Mucosa of rectum (tissue), 2 donors: ENCODE measurements around the gene MMP19.

Experiments used
- H3K27ac ChIP-seq, 2 donors: one replicate each; pipeline ENCODE4 v1.7.0; 2013; ENCODE audit warnings: inconsistent platforms in 2 of 2, low read depth in 2 of 2, low read length in 2 of 2
- H3K27me3 ChIP-seq, 2 donors: one replicate each; pipeline ENCODE4 v1.7.0; 2013; ENCODE audit warnings: low read length in 2 of 2; ENCODE audit not compliant: control insufficient read depth in 2 of 2, insufficient read depth in 2 of 2
- H3K36me3 ChIP-seq, 2 donors: one replicate each; pipeline ENCODE4 v1.7.0; 2013; ENCODE audit warnings: low read length in 2 of 2; ENCODE audit not compliant: control insufficient read depth in 2 of 2, insufficient read depth in 2 of 2
- H3K4me1 ChIP-seq, 2 donors: one replicate each; pipeline ENCODE4 v1.7.0; 2013; ENCODE audit warnings: low read length in 2 of 2, mild to moderate bottlenecking in 1 of 2; ENCODE audit not compliant: control insufficient read depth in 2 of 2, insufficient read depth in 2 of 2
- H3K4me3 ChIP-seq, 2 donors: one replicate each; pipeline ENCODE4 v1.7.0; 2013; ENCODE audit warnings: low read length in 2 of 2
- H3K9ac ChIP-seq, 2 donors: one replicate each; pipeline ENCODE4 v1.7.0; 2013; ENCODE audit warnings: low read length in 2 of 2, low read depth in 1 of 2, mild to moderate bottlenecking in 1 of 2
- H3K9me3 ChIP-seq, 2 donors: one replicate each; pipeline ENCODE4 v1.7.0; 2013; ENCODE audit warnings: low read length in 2 of 2; ENCODE audit not compliant: control insufficient read depth in 2 of 2
- donor health status: healthy.
- donor health status: Normal muscosa, but diverticular disease.

MMP19 gene

GRCh38 chr12:55817345-55818139 is 25.2 kb downstream of the MMP19 start, which contains the start of the genes ORMDL2 and SARNP:
TSS of gene ORMDL2 (plus strand) at chr12:55818041. CDS start at chr12:55819000, 959 bp downstream.
TSS of gene SARNP (minus strand) at chr12:55817724. CDS start at chr12:55817701, 23 bp downstream.
- Histone ChIP-seq H3K9ac (peak within 1 kb of the TSS; percentile 91 to 98), H3K4me1 (peaks cover 20% of the 10 kb centered on the region in 2 donors), H3K36me3 (peaks cover 28 to 32% of the 10 kb centered on the region in 2 donors), H3K4me3 (peak within 1 kb of the TSS; percentile 96 to 100), H3K9me3 (no peaks in the 10 kb centered on the region), H3K27ac (peak within 1 kb of the TSS; percentile 83 to 89), H3K27me3 (no peaks in the 10 kb centered on the region)

GRCh38 chr12:55816881-55817344 is 25.8 kb downstream of the MMP19 start:
- Histone ChIP-seq H3K9me3 (no peaks in the 10 kb centered on the region), H3K27ac (peak overlapping the region; percentile 79 to 89), H3K9ac (peak overlapping the region; percentile 83 to 98), H3K36me3 (peaks cover 22 to 26% of the 10 kb centered on the region in 2 donors), H3K27me3 (no peaks in the 10 kb centered on the region), H3K4me1 (peaks cover 20% of the 10 kb centered on the region in 2 donors), H3K4me3 (peak overlapping the region; percentile 96 to 100)

- H3K36me3 ChIP-seq: peaks cover 11 to 15% of the 10 kb centered on the region in 2 donors
- H3K27ac ChIP-seq: no peak overlapping the region
- peaks cover 20% of the 10 kb centered on the region in 2 donors for H3K4me1 ChIP-seq
- H3K9ac ChIP-seq: no peak overlapping the region
- no peaks in the 10 kb centered on the region for H3K9me3 ChIP-seq
- no peak overlapping the region for H3K4me3 ChIP-seq
- H3K27me3 ChIP-seq: no peaks in the 10 kb centered on the region
Measured at GRCh38 chr12:55815473-55815872, 27.3 kb downstream of the MMP19 start.

- H3K4me1 ChIP-seq: peaks cover 18 to 20% of the 10 kb centered on the region in 2 donors
- H3K36me3 ChIP-seq: peaks cover 0 to 4% of the 10 kb centered on the region in 2 donors
- no peaks in the 10 kb centered on the region for H3K27me3 ChIP-seq
- H3K27ac ChIP-seq: no peak overlapping the region
- H3K9me3 ChIP-seq: no peaks in the 10 kb centered on the region
- H3K4me3 ChIP-seq: no peak overlapping the region
- H3K9ac ChIP-seq: no peak overlapping the region
Measured at GRCh38 chr12:55814257-55814656, 28.5 kb downstream of the MMP19 start.

- Histone ChIP-seq H3K9ac (no peak overlapping the region), H3K36me3 (peaks cover 0 to 12% of the 10 kb centered on the region in 2 donors), H3K4me3 (no peak overlapping the region), H3K27ac (no peak overlapping the region), H3K27me3 (no peaks in the 10 kb centered on the region), H3K9me3 (no peaks in the 10 kb centered on the region), H3K4me1 (peaks cover 8 to 12% of the 10 kb centered on the region in 2 donors)
Measured at GRCh38 chr12:55812088-55812487, 30.6 kb downstream of the MMP19 start.

- Histone ChIP-seq H3K36me3 (peaks cover 0 to 20% of the 10 kb centered on the region in 2 donors), H3K4me1 (no peaks in the 10 kb centered on the region), H3K9ac (no peak overlapping the region), H3K27ac (no peak overlapping the region), H3K27me3 (no peaks in the 10 kb centered on the region), H3K4me3 (no peak overlapping the region), H3K9me3 (no peaks in the 10 kb centered on the region)
Measured at GRCh38 chr12:55809274-55809673, 33.5 kb downstream of the MMP19 start.

GRCh38 chr12:55806982-55807381 is 35.8 kb downstream of the MMP19 start:
- no peak overlapping the region for H3K27ac ChIP-seq
- H3K27me3 ChIP-seq: no peaks in the 10 kb centered on the region
- no peaks in the 10 kb centered on the region for H3K4me1 ChIP-seq
- no peak overlapping the region for H3K9ac ChIP-seq
- no peak overlapping the region for H3K4me3 ChIP-seq
- no peaks in the 10 kb centered on the region for H3K9me3 ChIP-seq
- H3K36me3 ChIP-seq: peaks cover 0 to 25% of the 10 kb centered on the region in 2 donors

- Histone ChIP-seq H3K4me1 (no peaks in the 10 kb centered on the region), H3K36me3 (peaks cover 54 to 63% of the 10 kb centered on the region in 2 donors), H3K4me3 (no peak overlapping the region), H3K9me3 (no peaks in the 10 kb centered on the region), H3K9ac (no peak overlapping the region), H3K27ac (no peak overlapping the region), H3K27me3 (no peaks in the 10 kb centered on the region)
Measured at GRCh38 chr12:55797550-55797949, 45.2 kb downstream of the MMP19 start.

GRCh38 chr12:55797068-55797467 is 45.7 kb downstream of the MMP19 start:
- Histone ChIP-seq H3K27ac (no peak overlapping the region), H3K36me3 (peaks cover 54 to 64% of the 10 kb centered on the region in 2 donors), H3K9me3 (no peaks in the 10 kb centered on the region), H3K27me3 (no peaks in the 10 kb centered on the region), H3K9ac (no peak overlapping the region), H3K4me1 (no peaks in the 10 kb centered on the region), H3K4me3 (no peak overlapping the region)

GRCh38 chr12:55795950-55796349 is 46.8 kb downstream of the MMP19 start:
- Histone ChIP-seq H3K9me3 (no peaks in the 10 kb centered on the region), H3K9ac (no peak overlapping the region), H3K4me1 (no peaks in the 10 kb centered on the region), H3K27me3 (no peaks in the 10 kb centered on the region), H3K4me3 (no peak overlapping the region), H3K27ac (no peak overlapping the region), H3K36me3 (peaks cover 49 to 56% of the 10 kb centered on the region in 2 donors)
